HEK293 (cell line): Measurements from ENCODE around the gene TIAM1.

Source experiments
- CTCF ChIA-PET: fragments of 350-600 bp; formaldehyde crosslinking; extraction: SDS; loops from one replicate; lab custom pipeline; 2021; ENCODE audit warnings: antibody characterized with exemption; lab: Yijun Ruan, JAX
- POLR2A ChIA-PET: fragments of 300-600 bp; formaldehyde crosslinking; extraction: SDS; loops from one replicate; lab custom pipeline; 2020; ENCODE audit warnings: antibody characterized with exemption, inconsistent platforms; lab: Yijun Ruan, JAX
- H3K27ac ChIP-seq: fragments of 200-500 bp; sonication (Bioruptor generic); 2 replicates; pipeline ENCODE4 v1.5.1; 2014; ENCODE audit warnings: low read depth, low read length, control low read depth, inconsistent platforms; ENCODE audit errors: extremely low read depth
- H3K36me3 ChIP-seq, 2 experiments: fragments of 200-500 bp in 1 of 2; sonication (Bioruptor generic) in 1 of 2; 1 replicate in 1 of 2; 2 replicates in 1 of 2; pipeline ENCODE4 v1.5.1; 2014 to 2017; ENCODE audit warnings: inconsistent platforms in 2 of 2, low read length in 2 of 2; ENCODE audit not compliant: control insufficient read depth in 2 of 2, insufficient read depth in 1 of 2
- H3K4me1 ChIP-seq: fragments of 200-500 bp; sonication (Bioruptor generic); 2 replicates; pipeline ENCODE4 v1.5.1; 2014; ENCODE audit warnings: mild to moderate bottlenecking, low read length, inconsistent platforms; ENCODE audit not compliant: control insufficient read depth, insufficient read depth
- H3K4me3 ChIP-seq: 2 replicates; pipeline ENCODE4 v1.5.1; 2011; ENCODE audit warnings: low read depth, mild to moderate bottlenecking, control low read depth, low read length, moderate library complexity
- H3K9me3 ChIP-seq: fragments of 200-500 bp; sonication (Bioruptor generic); 2 replicates; pipeline ENCODE4 v1.5.1; 2014; ENCODE audit warnings: low read depth, low read length, inconsistent platforms; ENCODE audit not compliant: control insufficient read depth, insufficient read depth
- GLI4 ChIP-seq: fragments of 450-650 bp; formaldehyde crosslinking; IDR thresholded peaks from 2 replicates; pipeline ENCODE4 v1.5.1; 2016; ENCODE audit warnings: missing biosample characterization, missing genetic modification characterization
- HOXD13 ChIP-seq: sonication (generic); formaldehyde crosslinking; IDR thresholded peaks from 2 replicates; pipeline ENCODE4 v1.8.0; 2022; ENCODE audit warnings: missing genetic modification reagents, borderline replicate concordance
- MEIS1 ChIP-seq: sonication (generic); formaldehyde crosslinking; IDR thresholded peaks from 2 replicates; pipeline ENCODE4 v1.8.1; 2022; ENCODE audit warnings: missing genetic modification reagents, mild to moderate bottlenecking, borderline replicate concordance
- PRDM6 ChIP-seq: fragments of 450-650 bp; formaldehyde crosslinking; IDR thresholded peaks from 2 replicates; pipeline ENCODE4 v1.5.1; 2017; ENCODE audit warnings: missing biosample characterization, missing genetic modification characterization
- ZBTB11 ChIP-seq: fragments of 450-650 bp; formaldehyde crosslinking; conservative IDR thresholded peaks from 2 replicates; pipeline ENCODE4 v1.5.1; 2016; ENCODE audit warnings: low read depth, missing biosample characterization, missing genetic modification characterization
- ZBTB26 ChIP-seq: fragments of 450-650 bp; formaldehyde crosslinking; optimal IDR thresholded peaks from 2 replicates; pipeline ENCODE3; 2016; ENCODE audit warnings: missing biosample characterization, mild to moderate bottlenecking, missing genetic modification characterization
- ZBTB6 ChIP-seq: fragments of 450-650 bp; formaldehyde crosslinking; IDR thresholded peaks from 2 replicates; pipeline ENCODE4 v1.5.1; 2017; ENCODE audit warnings: missing biosample characterization, missing genetic modification characterization
- ZNF10 ChIP-seq: fragments of 450-650 bp; formaldehyde crosslinking; IDR thresholded peaks from 2 replicates; pipeline ENCODE4 v1.5.1; 2017; ENCODE audit warnings: missing biosample characterization, missing genetic modification characterization
- ZNF121 ChIP-seq: fragments of 450-650 bp; formaldehyde crosslinking; IDR thresholded peaks from 2 replicates; pipeline ENCODE4 v1.5.1; 2016; ENCODE audit warnings: missing biosample characterization, missing genetic modification characterization
- ZNF155 ChIP-seq: fragments of 450-650 bp; formaldehyde crosslinking; IDR thresholded peaks from 2 replicates; pipeline ENCODE4 v1.5.1; 2016; ENCODE audit warnings: missing biosample characterization, missing genetic modification characterization
- ZNF311 ChIP-seq: fragments of 450-650 bp; formaldehyde crosslinking; IDR thresholded peaks from 2 replicates; pipeline ENCODE4 v1.5.1; 2017; ENCODE audit warnings: missing biosample characterization, missing genetic modification characterization, borderline replicate concordance
- ZNF341 ChIP-seq: fragments of 450-650 bp; formaldehyde crosslinking; IDR thresholded peaks from 2 replicates; pipeline ENCODE4; 2016; ENCODE audit warnings: low read depth, missing biosample characterization, missing genetic modification characterization
- ZNF350 ChIP-seq: fragments of 450-650 bp; formaldehyde crosslinking; IDR thresholded peaks from 2 replicates; pipeline ENCODE4 v1.5.0; 2017; ENCODE audit warnings: missing biosample characterization, mild to moderate bottlenecking, missing genetic modification characterization
- ZNF391 ChIP-seq: fragments of 450-650 bp; formaldehyde crosslinking; IDR thresholded peaks from 2 replicates; pipeline ENCODE4 v1.5.1; 2016; ENCODE audit warnings: low read depth, missing biosample characterization, missing genetic modification characterization, borderline replicate concordance
- ZNF449 ChIP-seq: fragments of 450-650 bp; formaldehyde crosslinking; IDR thresholded peaks from 2 replicates; pipeline ENCODE4 v1.5.1; 2017; ENCODE audit warnings: missing biosample characterization, mild to moderate bottlenecking, missing genetic modification characterization, moderate library complexity
- ZNF571 ChIP-seq: fragments of 450-650 bp; formaldehyde crosslinking; IDR thresholded peaks from 2 replicates; pipeline ENCODE4 v1.5.0; 2017; ENCODE audit warnings: missing biosample characterization, missing genetic modification characterization
- ZNF585B ChIP-seq: fragments of 450-650 bp; formaldehyde crosslinking; IDR thresholded peaks from 2 replicates; pipeline ENCODE4 v1.5.1; 2016; ENCODE audit warnings: missing biosample characterization, missing genetic modification characterization
- ZNF677 ChIP-seq: fragments of 450-650 bp; IDR thresholded peaks from 2 replicates; pipeline ENCODE4 v1.5.0; 2018; ENCODE audit warnings: missing biosample characterization, mild to moderate bottlenecking, missing genetic modification characterization, moderate library complexity
- ZNF692 ChIP-seq: fragments of 450-650 bp; formaldehyde crosslinking; IDR thresholded peaks from 2 replicates; pipeline ENCODE4 v1.5.1; 2016; ENCODE audit warnings: missing biosample characterization, missing genetic modification characterization
- ZNF707 ChIP-seq: fragments of 450-650 bp; formaldehyde crosslinking; IDR thresholded peaks from 2 replicates; pipeline ENCODE4 v1.5.1; 2016; ENCODE audit warnings: missing biosample characterization, missing genetic modification characterization
- ZNF76 ChIP-seq: fragments of 450-650 bp; formaldehyde crosslinking; IDR thresholded peaks from 2 replicates; pipeline ENCODE4; 2016; ENCODE audit warnings: low read depth, missing biosample characterization, missing genetic modification characterization, borderline replicate concordance
- ZNF792 ChIP-seq: fragments of 450-650 bp; formaldehyde crosslinking; IDR thresholded peaks from 2 replicates; pipeline ENCODE4 v1.5.1; 2016; ENCODE audit warnings: missing biosample characterization, missing genetic modification characterization
- ZSCAN18 ChIP-seq: fragments of 450-650 bp; formaldehyde crosslinking; IDR thresholded peaks from 2 replicates; pipeline ENCODE4 v1.5.1; 2016; ENCODE audit warnings: missing biosample characterization, missing genetic modification characterization

Gene TIAM1

GRCh38 chr21:31157756-31158155, 186.3 kb downstream of the TIAM1 start:
- TF ChIP-seq ZNF585B (tag by site-specific recombination), result no peak
- TF ChIP-seq ZNF449 (tag by site-specific recombination), result no peak
- no peak for TF ChIP-seq ZNF10 (tag by site-specific recombination)
- no peak for TF ChIP-seq ZNF341 (tag by site-specific recombination)
- no peak for TF ChIP-seq ZNF391 (tag by site-specific recombination)
- no peak for TF ChIP-seq ZNF350 (tag by site-specific recombination)
- ChIA-PET POLR2A (interaction anchor here (0.6 kb wide), 1 partner anchor 1706 kb away, joined by 3 read pairs; no protein-coding TSS in a partner anchor), CTCF (no interaction called here)
- peaks cover 0 to 17% of the 10 kb centered on the region in 2 experiments; a peak in 1 of 3 replicates for H3K36me3 ChIP-seq
- H3K4me3 ChIP-seq, result no peak overlapping the region
- H3K4me1 ChIP-seq, result peaks cover 4% of the 10 kb centered on the region
- no peak overlapping the region for H3K27ac ChIP-seq
- H3K9me3 ChIP-seq, result no peaks in the 10 kb centered on the region; the same call in 1 of the 2 replicates

GRCh38 chr21:31156662-31157061, 187.4 kb downstream of the TIAM1 start:
- no peaks in the 10 kb centered on the region; the same call in 1 of the 2 replicates for H3K9me3 ChIP-seq
- ChIA-PET CTCF (interaction anchor here (0.6 to 1.8 kb wide), 2 partner anchors 24 to 47 kb away, joined by 3 to 7 read pairs; no protein-coding TSS in a partner anchor), POLR2A (no interaction called here)
- H3K36me3 ChIP-seq, result peaks cover 0 to 20% of the 10 kb centered on the region in 2 experiments; a peak in 2 of 3 replicates
- no peak overlapping the region for H3K27ac ChIP-seq
- H3K4me3 ChIP-seq, result no peak overlapping the region
- peaks cover 4% of the 10 kb centered on the region for H3K4me1 ChIP-seq
- TF ChIP-seq ZNF792 (no peak), PRDM6 (tag by site-specific recombination) (no peak), ZSCAN18 (no peak), MEIS1 (CRISPR knock-in tag) (no peak), HOXD13 (CRISPR knock-in tag) (no peak), GLI4 (tag by site-specific recombination) (no peak), ZBTB6 (tag by site-specific recombination) (no peak), ZNF121 (tag by site-specific recombination) (no peak), ZNF707 (no peak), ZNF155 (tag by site-specific recombination) (no peak), ZNF692 (no peak), ZNF677 (tag by site-specific recombination) (no peak), ZBTB11 (no peak), ZBTB26 (tag by site-specific recombination) (no peak), ZNF311 (tag by site-specific recombination) (no peak), ZNF76 (tag by site-specific recombination) (no peak), ZNF571 (tag by site-specific recombination) (no peak)
